Left renal cortex interstitium (tissue), 4 donors: ENCODE results near the gene SH2D2A. TPM values are rescaled to one million over a fixed set of nuclear protein-coding genes. Genes with fewer than 3 reads are reported as not detected.
"Not testable (repeated sequence)": the region's sequence is repeated elsewhere in the genome, so short reads cannot be mapped to it uniquely, and the experiment has no call there.

Experiments
- DNase-seq, 4 donors: peaks; one replicate each; pipeline ENCODE4 v3.0.0-alpha.2; 2013; ENCODE audit warnings: low read depth in 4 of 4, low spot score in 2 of 4, missing footprints in 1 of 4
- polyA plus RNA-seq, 4 donors: library from polyadenylated mRNA; unstranded; fragments of 120-200 nt; gene quantifications; one replicate each; pipeline ENCODE4 v1.2.1, GENCODE V29; 2013; ENCODE audit not compliant: insufficient read length in 4 of 4

SH2D2A gene
- polyA plus RNA-seq, 4 donors, result 0.49 to 1.6 (median 1.0) TPM

- DNase-seq, result no peak
Measured at GRCh38 chr1:156775799-156776198, 40.8 kb downstream of the SH2D2A start.

GRCh38 chr1:156773607-156774006, 43.0 kb downstream of the SH2D2A start:
- no peak for DNase-seq

- DNase-seq, result no peak
Measured at GRCh38 chr1:156772728-156773497, 43.7 kb downstream of the SH2D2A start.

GRCh38 chr1:156772222-156772621, 44.4 kb downstream of the SH2D2A start:
- DNase-seq, result no peak

- DNase-seq, result no peak
Measured at GRCh38 chr1:156768610-156769295, 47.9 kb downstream of the SH2D2A start.

GRCh38 chr1:156767879-156768604, 48.6 kb downstream of the SH2D2A start:
- no peak for DNase-seq

- DNase-seq, result peak; percentile 98 to 99 (median 98)
Measured at GRCh38 chr1:156767101-156767878, 49.4 kb downstream of the SH2D2A start, which contains the start of gene PRCC. Gene PRCC, plus strand, starts transcription at chr1:156767535. Its CDS starts 237 bp downstream, at chr1:156767772.

GRCh38 chr1:156766298-156767100, 50.1 kb downstream of the SH2D2A start:
- DNase-seq, result no peak

- no peak for DNase-seq
Measured at GRCh38 chr1:156765666-156766065, 51.0 kb downstream of the SH2D2A start.

GRCh38 chr1:156765136-156765535, 51.5 kb downstream of the SH2D2A start:
- DNase-seq, result not testable (repeated sequence)

- no peak for DNase-seq
Measured at GRCh38 chr1:156760796-156761104, 55.9 kb downstream of the SH2D2A start.

GRCh38 chr1:156760092-156760795, 56.4 kb downstream of the SH2D2A start:
- no peak for DNase-seq

GRCh38 chr1:156757572-156758253, 58.9 kb downstream of the SH2D2A start:
- DNase-seq, result not testable (repeated sequence)

GRCh38 chr1:156756355-156756754, 60.3 kb downstream of the SH2D2A start:
- DNase-seq, result no peak

Other genes with a start within 250 kb of the SH2D2A start
- 10 to 100 TPM in 3 of 4 donors, 1 to 10 TPM in 1; 9.6 to 18.8 (median 14.6) TPM for gene IQGAP3, start 244.3 kb downstream of the SH2D2A start, polyA plus RNA-seq
- 1 to 10 TPM in 3 of 4 donors, under 1 TPM in 1; 0.97 to 2.3 (median 1.4) TPM for gene TTC24, start 237.1 kb downstream of the SH2D2A start, polyA plus RNA-seq
- gene NAXE, start 225.1 kb downstream of the SH2D2A start, polyA plus RNA-seq, result 10 to 100 TPM; 64.7 to 86.7 (median 77.2) TPM
- 10 to 100 TPM; 28.4 to 36.1 (median 33.7) TPM for gene GPATCH4, start 215.4 kb downstream of the SH2D2A start, polyA plus RNA-seq
- under 1 TPM; 0.16 to 0.62 (median 0.47) TPM for gene HAPLN2, start 197.4 kb downstream of the SH2D2A start, polyA plus RNA-seq
- gene BCAN, start 174.7 kb downstream of the SH2D2A start, polyA plus RNA-seq, result 1 to 10 TPM in 1 of 4 donors, under 1 TPM in 3; 0.22 to 4.1 (median 0.42) TPM
- gene NES, start 139.4 kb downstream of the SH2D2A start, polyA plus RNA-seq, result 100 to 1,000 TPM; 144 to 165 (median 153) TPM
- gene CRABP2, start 111.3 kb downstream of the SH2D2A start, polyA plus RNA-seq, result 100 to 1,000 TPM in 2 of 4 donors, 10 to 100 TPM in 2; 76.4 to 118 (median 97.9) TPM
- gene METTL25B, start 88.4 kb downstream of the SH2D2A start, polyA plus RNA-seq, result 10 to 100 TPM; 32.9 to 52.0 (median 39.5) TPM
- gene ISG20L2, start 88.1 kb downstream of the SH2D2A start, polyA plus RNA-seq, result 10 to 100 TPM; 41.7 to 47.8 (median 44.8) TPM
- gene MRPL24, start 75.8 kb downstream of the SH2D2A start, polyA plus RNA-seq, result 10 to 100 TPM; 68.6 to 77.1 (median 70.2) TPM
- 100 to 1,000 TPM; 248 to 305 (median 272) TPM for gene HDGF, start 65.2 kb downstream of the SH2D2A start, polyA plus RNA-seq
- 100 to 1,000 TPM; 101 to 123 (median 105) TPM for gene PRCC, start 49.3 kb downstream of the SH2D2A start, polyA plus RNA-seq
- 1 to 10 TPM; 1.6 to 4.4 (median 2.0) TPM for gene INSRR, start 42.3 kb upstream of the SH2D2A start, polyA plus RNA-seq
- gene NTRK1, start 44.0 kb upstream of the SH2D2A start, polyA plus RNA-seq, result 1 to 10 TPM; 1.0 to 2.4 (median 1.8) TPM
- 10 to 100 TPM; 18.2 to 25.5 (median 22.6) TPM for gene PEAR1, start 76.9 kb upstream of the SH2D2A start, polyA plus RNA-seq
- under 1 TPM; 0.25 to 0.99 (median 0.50) TPM for gene LRRC71, start 103.8 kb upstream of the SH2D2A start, polyA plus RNA-seq
- gene ARHGEF11, start 228.9 kb upstream of the SH2D2A start, polyA plus RNA-seq, result 10 to 100 TPM; 27.7 to 43.4 (median 36.3) TPM